SK-N-SH (cell line): Measurements from ENCODE around the gene IQCE. TPM values are rescaled to one million over a fixed set of nuclear protein-coding genes. Genes with fewer than 3 reads are reported as not detected.
A peak's percentile ranks its signal among the peaks of the same experiment; 100 is the strongest.

ENCODE experiments used
- CTCF ChIA-PET: fragments of 300-600, 350-600 bp; formaldehyde crosslinking; extraction: SDS; loops from one replicate; lab custom pipeline; 2021; lab: Yijun Ruan, JAX
- POLR2A ChIA-PET: fragments of 350-600 bp; sonication (Branson Sonifier 250); formaldehyde crosslinking; extraction: SDS; loops from one replicate; lab custom pipeline; 2020; ENCODE audit warnings: antibody characterized with exemption, inconsistent platforms; lab: Yijun Ruan, JAX
- DNase-seq: peaks from one replicate; pipeline ENCODE4 v3.0.0; 2012
- H2AFZ ChIP-seq: fragments of 200-600 bp; sonication (generic); 2 replicates; pipeline ENCODE4 v1.8.1; 2016; ENCODE audit warnings: antibody characterized with exemption, mild to moderate bottlenecking, low read depth
- H3F3A ChIP-seq: fragments of 200-600 bp; sonication (generic); replicated peaks from 2 replicates; pipeline ENCODE3; 2016; ENCODE audit warnings: antibody characterized with exemption, mild to moderate bottlenecking; ENCODE audit not compliant: insufficient read depth
- H3K27ac ChIP-seq, 2 experiments: fragments of 200-500 bp in 1 of 2; fragments of 200-600 bp in 1 of 2; sonication (Bioruptor generic) in 1 of 2; sonication (generic), shearing (Covaris generic) in 1 of 2; 2 replicates each; pipeline versions ENCODE4 v1.5.1 to v1.6.1; 2014 to 2016; ENCODE audit warnings: low read depth in 2 of 2, inconsistent platforms in 1 of 2, low read length in 1 of 2, mild to moderate bottlenecking in 1 of 2, mixed read lengths in 1 of 2
- H3K27me3 ChIP-seq: fragments of 200-600 bp; sonication (generic), shearing (Covaris generic); 2 replicates; pipeline ENCODE4 v1.6.1; 2016; ENCODE audit warnings: mixed run types; ENCODE audit not compliant: insufficient read depth
- H3K36me3 ChIP-seq, 2 experiments: fragments of 200-500 bp in 1 of 2; fragments of 200-600 bp in 1 of 2; sonication (Bioruptor generic) in 1 of 2; sonication (generic) in 1 of 2; replicated peaks in 1 of 2; 2 replicates each; pipeline versions ENCODE3 to v1.5.1; 2014 to 2016; ENCODE audit warnings: low read length in 1 of 2, mild to moderate bottlenecking in 1 of 2; ENCODE audit not compliant: insufficient read depth in 2 of 2, control insufficient read depth in 1 of 2
- H3K4me1 ChIP-seq, 2 experiments: fragments of 200-500 bp in 1 of 2; fragments of 200-600 bp in 1 of 2; sonication (Bioruptor generic) in 1 of 2; sonication (generic), shearing (Covaris generic) in 1 of 2; 2 replicates each; pipeline versions ENCODE4 v1.5.1 to v1.6.1; 2014 to 2016; ENCODE audit warnings: low read depth in 1 of 2, low read length in 1 of 2, mixed run types in 1 of 2; ENCODE audit not compliant: insufficient read depth in 2 of 2, control insufficient read depth in 1 of 2
- H3K4me2 ChIP-seq: fragments of 200-600 bp; sonication (generic), shearing (Covaris generic); 2 replicates; pipeline ENCODE4 v1.6.1; 2017; ENCODE audit warnings: mixed run types
- H3K4me3 ChIP-seq, 2 experiments: fragments of 200-500 bp in 1 of 2; fragments of 200-600 bp in 1 of 2; sonication (Bioruptor generic) in 1 of 2; sonication (generic), shearing (Covaris generic) in 1 of 2; 2 replicates each; pipeline versions ENCODE4 v1.5.1 to v1.8.1; 2014 to 2016; ENCODE audit warnings: low read depth in 2 of 2, inconsistent platforms in 1 of 2, low read length in 1 of 2, mild to moderate bottlenecking in 1 of 2, mixed read lengths in 1 of 2, moderate library complexity in 1 of 2
- H3K79me2 ChIP-seq: fragments of 200-600 bp; sonication (generic); 2 replicates; pipeline ENCODE4 v1.8.1; 2017; ENCODE audit warnings: mild to moderate bottlenecking; ENCODE audit not compliant: insufficient read depth
- H3K9ac ChIP-seq: fragments of 200-600 bp; sonication (generic); 2 replicates; pipeline ENCODE4 v1.6.1; 2017; ENCODE audit warnings: mixed run types
- H3K9me2 ChIP-seq: fragments of 200-600 bp; sonication (generic); 2 replicates; pipeline ENCODE4 v1.6.1; 2017; ENCODE audit warnings: mixed run types
- H3K9me3 ChIP-seq: fragments of 200-600 bp; sonication (generic); 2 replicates; pipeline ENCODE4 v1.6.1; 2017; ENCODE audit warnings: mixed run types, mild to moderate bottlenecking, moderate library complexity
- H4K20me1 ChIP-seq: fragments of 200-600 bp; sonication (generic); 2 replicates; pipeline ENCODE4 v1.6.1; 2017; ENCODE audit warnings: mild to moderate bottlenecking, mixed run types; ENCODE audit not compliant: insufficient read depth
- ELF1 ChIP-seq: IDR thresholded peaks from 2 replicates; pipeline ENCODE4 v1.4.0; 2012
- JUND ChIP-seq: IDR thresholded peaks from 2 replicates; pipeline ENCODE4 v1.4.0; 2012
- NRF1 ChIP-seq: IDR thresholded peaks from 2 replicates; pipeline ENCODE4 v1.6.1; 2012; ENCODE audit warnings: low read depth, mild to moderate bottlenecking, low read length
- POLR2AphosphoS5 ChIP-seq: IDR thresholded peaks from 2 replicates; pipeline ENCODE4 v1.6.1; 2012; ENCODE audit warnings: low read depth, low read length
- RAD21 ChIP-seq: IDR thresholded peaks from 2 replicates; pipeline ENCODE4 v1.6.1; 2012; ENCODE audit warnings: mild to moderate bottlenecking, low read length
- RCOR1 ChIP-seq: fragments of 150-350 bp; IDR thresholded peaks from 2 replicates; pipeline ENCODE4 v1.6.1; 2017; ENCODE audit warnings: antibody characterized with exemption, low read length
- RFX5 ChIP-seq: IDR thresholded peaks from 2 replicates; pipeline ENCODE4 v1.6.1; 2012; ENCODE audit warnings: mild to moderate bottlenecking, improper control_type of control experiment, low read length
- SIN3A ChIP-seq: IDR thresholded peaks from 2 replicates; pipeline ENCODE4 v1.6.1; 2012; ENCODE audit warnings: low read depth, mild to moderate bottlenecking, low read length, moderate library complexity, borderline replicate concordance
- SMC3 ChIP-seq: IDR thresholded peaks from 2 replicates; pipeline ENCODE4 v1.6.1; 2012; ENCODE audit warnings: low read depth, low read length, improper control_type of control experiment
- WGBS: methylation state at CpG from one replicate; pipeline ENCODE4 v1.1.6; 2017; ENCODE audit warnings: low lambda C conversion rate; 5-methylcytosine and 5-hydroxymethylcytosine counted together
- polyA plus RNA-seq, 3 experiments: library from polyadenylated mRNA; depleted of rRNA; stranded (reverse); fragments of >200 nt; gene quantifications; 2 replicates each; pipeline ENCODE4 v1.2.3, GENCODE V29; 2012
- TF ChIP-seq, protein P1 (sequence below): fragments of 150-350 bp; IDR thresholded peaks from 2 replicates; pipeline ENCODE4 v1.6.1; 2017; ENCODE audit warnings: antibody characterized with exemption, low read length, low read depth, borderline replicate concordance
- TF ChIP-seq, protein P2 (sequence below): IDR thresholded peaks from 2 replicates; pipeline ENCODE4 v1.4.0; 2012; ENCODE audit warnings: low read depth
- TF ChIP-seq, protein P3 (sequence below): IDR thresholded peaks from 2 replicates; pipeline ENCODE4 v1.4.0; 2012; ENCODE audit warnings: low read depth, borderline replicate concordance

IQCE gene
- polyA plus RNA-seq, 1 of the 3 experiments (the other 2 are of a cell fraction) = 14.4 TPM

DNA sequence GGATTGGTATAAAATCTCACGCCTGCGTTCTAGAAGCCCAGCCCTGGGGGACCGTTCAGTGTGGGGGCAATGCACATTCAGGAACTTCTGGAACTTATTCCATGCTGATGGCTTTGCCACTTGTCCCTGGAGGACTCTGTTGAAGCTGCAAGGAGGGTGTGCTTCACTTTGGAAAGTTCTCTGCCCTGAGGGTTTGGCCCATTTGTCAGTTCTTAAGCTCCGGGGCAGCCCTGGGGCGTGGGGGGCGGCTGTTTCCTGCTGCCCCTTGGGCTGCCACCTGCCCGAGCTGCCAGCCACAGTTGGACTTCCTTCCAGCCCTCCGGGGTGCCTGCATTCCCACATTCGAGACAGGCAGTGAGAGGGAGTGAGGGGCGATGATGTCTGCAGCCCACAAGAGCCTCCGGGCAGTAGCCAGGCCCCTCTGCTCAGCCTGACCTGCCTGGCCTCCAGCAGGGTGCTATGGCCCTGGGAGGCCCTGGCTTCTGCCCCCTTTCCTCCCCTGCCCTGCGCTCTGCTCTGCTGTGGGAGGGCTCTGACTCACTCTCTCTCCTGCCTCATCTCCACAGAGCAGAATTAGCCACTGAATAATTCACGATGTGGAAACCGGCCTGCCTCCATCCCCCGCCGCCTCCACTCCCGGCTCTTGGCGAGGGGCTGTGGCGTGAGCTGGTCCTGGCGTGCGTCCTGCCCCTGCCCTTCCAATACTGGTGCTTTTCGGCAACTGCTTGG, 74.9 kb downstream of the IQCE start (continued):
- TF ChIP-seq, protein P1, sequence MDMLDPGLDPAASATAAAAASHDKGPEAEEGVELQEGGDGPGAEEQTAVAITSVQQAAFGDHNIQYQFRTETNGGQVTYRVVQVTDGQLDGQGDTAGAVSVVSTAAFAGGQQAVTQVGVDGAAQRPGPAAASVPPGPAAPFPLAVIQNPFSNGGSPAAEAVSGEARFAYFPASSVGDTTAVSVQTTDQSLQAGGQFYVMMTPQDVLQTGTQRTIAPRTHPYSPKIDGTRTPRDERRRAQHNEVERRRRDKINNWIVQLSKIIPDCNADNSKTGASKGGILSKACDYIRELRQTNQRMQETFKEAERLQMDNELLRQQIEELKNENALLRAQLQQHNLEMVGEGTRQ = no peak
- TF ChIP-seq RAD21 = no peak
- TF ChIP-seq RFX5 = no peak
- peak; percentile 22; the same call in 1 of the 2 replicates for TF ChIP-seq POLR2AphosphoS5
- TF ChIP-seq RCOR1 = no peak; the same call in 1 of the 2 replicates
- TF ChIP-seq JUND = peak; percentile 89; the same call in 1 of the 2 replicates
- TF ChIP-seq, protein P2, sequence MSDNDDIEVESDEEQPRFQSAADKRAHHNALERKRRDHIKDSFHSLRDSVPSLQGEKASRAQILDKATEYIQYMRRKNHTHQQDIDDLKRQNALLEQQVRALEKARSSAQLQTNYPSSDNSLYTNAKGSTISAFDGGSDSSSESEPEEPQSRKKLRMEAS = peak; percentile 91
- 0 out of 2 replicates have a peak, but pooled peaks have one; percentile 13 for TF ChIP-seq NRF1
- TF ChIP-seq, protein P3, sequence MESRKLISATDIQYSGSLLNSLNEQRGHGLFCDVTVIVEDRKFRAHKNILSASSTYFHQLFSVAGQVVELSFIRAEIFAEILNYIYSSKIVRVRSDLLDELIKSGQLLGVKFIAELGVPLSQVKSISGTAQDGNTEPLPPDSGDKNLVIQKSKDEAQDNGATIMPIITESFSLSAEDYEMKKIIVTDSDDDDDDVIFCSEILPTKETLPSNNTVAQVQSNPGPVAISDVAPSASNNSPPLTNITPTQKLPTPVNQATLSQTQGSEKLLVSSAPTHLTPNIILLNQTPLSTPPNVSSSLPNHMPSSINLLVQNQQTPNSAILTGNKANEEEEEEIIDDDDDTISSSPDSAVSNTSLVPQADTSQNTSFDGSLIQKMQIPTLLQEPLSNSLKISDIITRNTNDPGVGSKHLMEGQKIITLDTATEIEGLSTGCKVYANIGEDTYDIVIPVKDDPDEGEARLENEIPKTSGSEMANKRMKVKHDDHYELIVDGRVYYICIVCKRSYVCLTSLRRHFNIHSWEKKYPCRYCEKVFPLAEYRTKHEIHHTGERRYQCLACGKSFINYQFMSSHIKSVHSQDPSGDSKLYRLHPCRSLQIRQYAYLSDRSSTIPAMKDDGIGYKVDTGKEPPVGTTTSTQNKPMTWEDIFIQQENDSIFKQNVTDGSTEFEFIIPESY = no peak

DNA sequence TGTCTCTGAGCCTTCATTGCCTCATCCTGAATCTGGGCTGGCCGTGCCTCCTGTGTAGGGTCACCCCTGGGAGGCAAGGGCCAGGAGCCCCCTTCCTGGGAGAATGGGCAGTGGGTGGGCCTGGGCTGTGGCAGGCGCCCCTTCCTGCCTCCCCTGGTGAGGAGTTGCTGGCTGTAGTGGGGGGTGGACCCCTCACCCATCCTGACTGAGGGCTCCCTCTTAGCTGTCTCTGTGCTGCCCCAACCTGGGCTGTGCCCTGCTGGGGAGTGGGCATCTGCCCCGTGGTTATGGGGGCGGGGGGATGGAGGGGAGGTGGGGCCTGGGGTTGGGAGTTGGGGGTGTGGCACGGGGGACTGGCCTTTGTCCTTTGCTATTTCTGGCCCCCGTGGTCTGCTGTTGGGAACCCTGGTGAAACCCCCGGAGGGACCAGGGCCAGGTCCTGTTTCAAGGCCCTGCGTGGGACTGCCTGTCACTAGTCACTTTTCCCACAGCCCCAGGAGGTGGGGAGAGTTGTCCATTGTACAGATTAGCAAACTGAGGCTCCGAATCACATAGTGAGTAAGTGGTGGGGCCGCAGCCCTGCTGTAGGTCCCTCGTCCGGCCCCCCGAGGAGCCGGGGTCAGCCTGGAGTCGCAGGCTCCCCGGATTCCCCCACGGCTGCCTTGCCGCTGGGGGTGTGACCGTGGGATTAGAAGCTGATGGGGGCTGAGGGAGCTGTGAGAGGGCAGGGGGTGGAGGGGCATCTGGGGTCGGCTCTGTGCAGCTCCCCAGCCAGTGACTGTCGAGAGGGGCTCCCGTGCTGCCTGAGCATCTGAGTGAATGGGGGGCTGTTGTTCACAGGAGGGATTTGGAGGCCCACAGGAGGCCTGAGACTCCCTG, 75.7 kb downstream of the IQCE start:
- POLR2A ChIA-PET = interaction anchor here (0.9 to 1.5 kb wide), 2 partner anchors 10 to 12 kb away, joined by 3 to 8 read pairs; no protein-coding TSS in a partner anchor
- Histone ChIP-seq H3K4me1 (peaks cover 33 to 77% of the 10 kb centered on the region in 2 experiments; a peak in 3 of 4 replicates), H3K4me3 (peak overlapping the region; percentile 77 to 94), H3F3A (peaks cover 12% of the 10 kb centered on the region), H3K79me2 (peaks cover 76% of the 10 kb centered on the region), H3K36me3 (peaks cover 0 to 16% of the 10 kb centered on the region in 2 experiments), H3K9me2 (no peaks in the 10 kb centered on the region), H3K9ac (peak overlapping the region; percentile 85; the same call in 1 of the 2 replicates), H3K4me2 (peak overlapping the region; percentile 98), H2AFZ (no peak overlapping the region), H4K20me1 (peaks cover 68% of the 10 kb centered on the region), H3K27me3 (no peaks in the 10 kb centered on the region), H3K9me3 (no peaks in the 10 kb centered on the region), H3K27ac (peak overlapping the region; percentile 89 to 92)
- TF ChIP-seq NRF1 (no peak), SMC3 (no peak), ELF1 (no peak), SIN3A (no peak), JUND (no peak), RCOR1 (no peak)
- 77% methylated on average over 17 of the region's 22 CpGs for WGBS
- CTCF ChIA-PET = interaction anchor here (0.6 to 1.4 kb wide), 4 partner anchors 11 to 152 kb away, joined by 3 to 4 read pairs (median 4); no protein-coding TSS in a partner anchor
- DNase-seq = no peak
